ENCODE measurements around the gene SUSD5.

- peak in 2 of 6 experiments; percentile 9 to 22 for TF ChIP-seq CTCF (IDR thresholded peaks at IDR 0.05)
- no peak for TF ChIP-seq POLR2A (IDR thresholded peaks at IDR 0.05)
These were observed 71.7 kb downstream of the SUSD5 start for GRCh38 chr3:33146791-33147445.

Data from adrenal gland (tissue), 5 donors.